HG03025 (cell line): ENCODE data around the gene RSAD2.
"Not testable (repeated sequence)": the region's sequence is repeated elsewhere in the genome, so short reads cannot be mapped to it uniquely, and the experiment has no call there.

Experiments used
- ATAC-seq: cut with Tn5 transposase; IDR thresholded peaks from one replicate; pipeline ENCODE4 v1.9.1; 2021; ENCODE audit warnings: mild to moderate bottlenecking, moderate library complexity; ENCODE audit not compliant: unreplicated experiment, low FRiP score

Gene RSAD2

DNA sequence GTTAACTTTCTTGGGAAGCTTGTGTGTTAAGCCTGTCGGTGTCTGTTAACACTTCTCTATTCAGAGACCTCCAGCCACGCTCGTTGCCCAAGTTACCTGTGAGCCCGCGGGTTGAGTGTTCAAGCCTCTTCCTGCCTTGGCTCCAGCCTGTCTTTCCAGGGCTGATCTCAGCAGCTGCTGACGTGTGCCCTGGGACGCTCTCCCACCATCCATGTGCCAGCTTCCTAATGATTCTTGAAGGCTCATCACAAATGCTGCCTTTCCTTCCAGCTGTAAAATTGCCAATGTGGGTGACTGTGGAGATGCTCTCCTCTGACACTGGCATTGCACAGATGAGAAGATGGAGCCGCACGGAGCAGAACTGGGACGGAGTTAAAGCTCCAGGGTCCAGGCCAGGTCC, 45.7 kb downstream of the RSAD2 start:
- ATAC-seq: no peak

- no peak for ATAC-seq
Measured at GRCh38 chr2:6924101-6924923, 46.7 kb downstream of the RSAD2 start.

DNA sequence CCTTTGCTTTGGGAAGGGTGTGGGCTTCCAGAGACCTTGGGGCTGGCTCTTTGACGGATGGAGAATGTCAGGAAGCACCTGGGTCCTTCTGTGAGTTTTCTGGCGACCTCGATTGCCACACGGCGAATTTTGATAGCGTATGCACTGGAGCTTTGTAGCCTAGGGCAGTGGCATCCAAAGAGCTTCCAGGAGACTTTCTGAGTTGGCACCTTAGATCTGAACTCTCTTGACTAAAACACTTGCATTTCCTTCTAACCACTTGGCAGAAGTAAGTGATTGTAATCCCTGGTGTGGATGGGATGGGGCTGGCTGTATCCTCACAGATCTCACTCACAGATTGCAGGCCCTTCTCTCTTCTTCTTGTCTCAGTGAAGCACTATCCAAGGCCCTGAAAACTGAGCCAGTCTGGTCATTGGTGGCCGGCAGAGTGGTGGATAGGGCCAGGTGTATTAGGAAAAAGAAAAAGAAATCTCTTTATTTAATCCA, 47.4 kb downstream of the RSAD2 start:
- ATAC-seq: no peak

DNA sequence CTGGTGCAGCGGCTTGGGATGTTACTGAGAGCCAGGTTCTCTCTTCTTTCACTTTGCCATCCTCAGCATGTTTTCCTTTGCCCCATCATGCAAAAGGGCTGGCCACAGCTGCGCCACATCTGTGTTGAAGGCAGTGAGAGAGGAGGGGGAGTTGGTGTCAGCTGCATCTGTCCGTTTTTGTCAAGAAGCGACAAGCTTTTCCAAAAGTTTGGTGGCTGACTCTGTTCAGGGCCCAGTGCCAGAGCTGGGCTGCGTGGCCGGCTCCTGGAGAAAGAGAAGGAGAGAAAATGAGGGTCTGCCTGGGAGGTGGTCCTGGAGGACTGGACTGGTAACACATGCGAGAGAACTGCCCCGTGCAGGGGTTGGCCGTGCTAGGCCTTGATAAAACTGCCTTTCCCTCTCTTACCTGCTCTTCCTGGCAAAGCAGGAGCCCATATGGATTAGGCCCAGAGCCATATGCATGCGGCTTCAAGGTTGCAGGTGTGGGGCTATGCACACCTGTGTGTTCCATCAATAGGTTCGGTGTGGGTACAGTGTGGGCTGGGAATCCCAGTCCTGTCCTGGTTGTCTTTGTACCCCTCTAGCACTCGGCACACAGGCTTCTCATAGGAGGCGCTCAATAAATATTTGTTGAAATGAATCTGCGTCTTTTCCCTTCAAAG, 48.6 kb downstream of the RSAD2 start:
- no peak for ATAC-seq

- no peak for ATAC-seq
Measured at GRCh38 chr2:6927186-6927585, 49.6 kb downstream of the RSAD2 start.

- no peak for ATAC-seq
Measured at GRCh38 chr2:6927753-6928152, 50.2 kb downstream of the RSAD2 start.

- ATAC-seq: no peak
Measured at GRCh38 chr2:6928452-6928851, 50.9 kb downstream of the RSAD2 start.

GRCh38 chr2:6929196-6929819, 51.7 kb downstream of the RSAD2 start:
- no peak for ATAC-seq

DNA sequence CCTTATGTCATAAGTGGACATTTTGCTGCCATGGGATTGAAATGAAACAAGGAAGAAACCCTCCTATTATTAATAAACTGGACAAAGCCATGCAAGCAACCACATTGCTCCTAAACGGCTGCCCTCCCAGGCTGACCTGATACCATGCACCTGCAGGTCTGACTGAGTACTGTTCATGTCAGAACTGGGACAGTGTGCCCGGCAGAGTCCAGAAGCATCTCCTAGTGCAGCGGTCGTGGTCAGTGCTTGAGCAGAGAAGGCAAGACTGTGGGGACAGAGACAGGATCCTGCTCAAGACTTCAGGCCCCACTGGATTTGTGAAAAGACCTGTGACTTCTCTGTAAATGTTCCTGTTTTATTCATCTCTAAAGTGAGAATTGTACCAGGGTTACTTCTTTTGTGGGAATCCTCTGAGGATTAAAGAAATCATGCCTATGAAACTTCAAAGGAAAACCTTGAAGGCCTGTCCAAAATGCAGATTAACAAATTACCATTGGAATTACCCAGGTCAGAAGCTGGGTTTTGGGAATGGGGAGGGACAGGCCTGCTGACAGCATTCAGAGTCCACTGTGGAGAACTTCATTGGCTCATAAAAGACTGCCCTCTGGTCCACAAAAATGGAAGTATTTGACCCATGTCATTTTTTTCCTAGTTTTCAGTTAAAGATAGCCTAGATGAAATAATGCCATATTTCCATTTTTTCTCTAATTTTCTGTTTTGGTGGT, 53.5 kb downstream of the RSAD2 start:
- ATAC-seq: no peak

- ATAC-seq: no peak
Measured at GRCh38 chr2:6931753-6932152, 54.2 kb downstream of the RSAD2 start.

- no peak for ATAC-seq
Measured at GRCh38 chr2:6932206-6932605, 54.6 kb downstream of the RSAD2 start.

GRCh38 chr2:6932828-6933227, 55.3 kb downstream of the RSAD2 start:
- no peak for ATAC-seq

DNA sequence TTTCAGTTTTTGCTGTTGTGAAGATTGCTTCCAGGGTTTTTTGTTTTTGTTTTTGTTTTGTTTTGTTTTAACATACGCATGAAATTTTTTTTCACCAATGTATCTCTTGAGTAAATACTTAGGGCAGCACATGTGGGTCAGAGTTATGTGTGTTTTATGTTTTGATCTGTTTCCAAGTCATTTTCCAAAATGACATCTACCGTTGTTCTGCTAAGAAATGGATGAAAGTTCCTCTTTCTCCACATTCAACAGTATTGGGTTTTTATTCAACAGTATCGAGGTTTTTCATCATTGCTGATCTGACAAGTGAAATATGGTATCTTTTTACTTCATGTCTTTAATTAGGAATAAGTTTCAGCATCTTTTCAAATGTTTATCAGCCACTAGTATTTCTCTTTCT, 56.3 kb downstream of the RSAD2 start:
- no peak for ATAC-seq

DNA sequence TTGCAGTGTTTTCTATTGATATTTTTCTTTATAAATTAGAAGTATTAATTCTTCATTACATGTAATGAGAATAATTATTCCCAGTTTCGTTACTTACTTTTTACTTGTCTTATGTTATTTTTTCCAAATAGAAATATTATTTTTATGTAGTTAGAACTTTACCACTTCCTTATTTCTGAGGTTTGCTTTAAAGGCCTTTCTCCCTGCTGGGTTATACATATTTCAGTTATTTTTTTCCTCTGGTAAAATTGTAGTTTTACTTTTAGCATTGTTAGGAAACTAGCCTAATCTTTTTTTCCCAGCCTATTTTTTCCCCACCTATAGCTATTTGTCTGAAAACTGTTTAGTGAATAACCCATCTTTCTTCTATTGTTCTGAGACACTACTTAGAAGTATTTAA, 56.8 kb downstream of the RSAD2 start:
- no peak for ATAC-seq

GRCh38 chr2:6934758-6935651, 57.4 kb downstream of the RSAD2 start:
- no peak for ATAC-seq

GRCh38 chr2:6935652-6936020, 58.1 kb downstream of the RSAD2 start:
- ATAC-seq: not testable (repeated sequence)

DNA sequence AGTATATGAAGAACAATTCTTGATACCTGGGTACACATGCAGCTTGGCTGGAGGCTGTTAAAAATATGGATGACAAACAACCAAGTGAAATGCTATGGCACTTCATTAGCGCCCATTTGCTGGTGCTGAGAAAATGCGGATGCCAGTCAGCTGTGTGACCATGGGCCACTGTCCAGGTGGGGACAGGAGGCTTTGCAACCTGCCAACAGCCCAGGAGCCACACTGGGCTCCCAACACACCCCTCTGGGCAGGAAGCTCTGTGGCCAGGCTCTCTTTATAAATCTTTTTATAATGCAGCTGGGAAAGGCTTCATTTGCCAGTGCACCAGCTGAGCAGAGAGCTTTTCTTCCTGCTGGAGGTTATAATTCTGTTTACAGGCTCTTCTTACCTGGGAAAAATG, 59.6 kb downstream of the RSAD2 start:
- no peak for ATAC-seq

GRCh38 chr2:6937582-6937981, 60.0 kb downstream of the RSAD2 start:
- ATAC-seq: no peak

DNA sequence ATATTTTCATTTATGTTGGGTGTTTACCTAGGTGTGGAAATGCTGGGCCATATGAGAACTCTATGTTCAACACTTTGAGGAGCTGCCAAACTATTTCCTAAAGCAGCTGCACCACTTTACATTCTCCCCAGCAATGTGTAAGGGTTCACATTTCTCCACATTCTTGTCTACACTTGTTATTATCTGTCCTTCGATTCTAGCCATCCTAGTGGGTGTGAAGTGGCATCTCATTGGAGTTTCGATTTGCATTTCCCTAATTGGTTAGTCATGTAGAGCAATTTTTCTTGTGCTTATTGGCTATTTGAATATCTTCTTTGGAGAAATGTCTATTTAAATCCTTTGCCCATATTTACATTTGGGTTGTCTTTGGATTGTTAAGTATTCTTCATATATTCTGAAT, 61.5 kb downstream of the RSAD2 start:
- ATAC-seq: no peak

DNA sequence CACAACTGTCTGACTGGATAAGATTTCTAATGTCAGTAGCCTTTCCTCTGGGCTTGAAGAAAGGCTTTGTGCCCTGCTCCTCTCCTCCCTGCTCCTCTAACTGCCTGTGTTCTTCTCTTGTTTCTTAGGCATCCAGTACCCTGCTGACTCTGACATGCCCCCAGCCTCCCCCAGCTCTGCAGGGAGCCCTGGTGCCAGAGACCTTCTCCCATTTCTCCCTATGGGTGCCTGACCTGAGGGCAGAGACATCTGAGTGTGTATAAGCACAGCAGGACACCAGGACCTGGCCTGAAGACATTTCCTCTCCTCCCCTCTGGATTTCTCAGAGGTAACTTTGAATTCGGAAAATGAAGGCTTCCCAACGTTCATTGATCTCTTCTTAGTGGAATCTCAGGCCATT, 63.2 kb downstream of the RSAD2 start:
- no peak for ATAC-seq
